C4-2B (cell line): ENCODE measurements around the gene DNAH17.

Source experiments
- H3K27ac ChIP-seq: fragments of 450-650 bp; 2 replicates; pipeline ENCODE4 v1.5.1; 2017
- ZFX ChIP-seq: fragments of 450-650 bp; IDR thresholded peaks from 2 replicates; pipeline ENCODE4 v1.6.1; 2017
- TF ChIP-seq, protein P1 (sequence below): fragments of 450-650 bp; conservative IDR thresholded peaks from 2 replicates; pipeline ENCODE4 v1.5.1; 2017; ENCODE audit warnings: mild to moderate bottlenecking

DNAH17 gene

DNA sequence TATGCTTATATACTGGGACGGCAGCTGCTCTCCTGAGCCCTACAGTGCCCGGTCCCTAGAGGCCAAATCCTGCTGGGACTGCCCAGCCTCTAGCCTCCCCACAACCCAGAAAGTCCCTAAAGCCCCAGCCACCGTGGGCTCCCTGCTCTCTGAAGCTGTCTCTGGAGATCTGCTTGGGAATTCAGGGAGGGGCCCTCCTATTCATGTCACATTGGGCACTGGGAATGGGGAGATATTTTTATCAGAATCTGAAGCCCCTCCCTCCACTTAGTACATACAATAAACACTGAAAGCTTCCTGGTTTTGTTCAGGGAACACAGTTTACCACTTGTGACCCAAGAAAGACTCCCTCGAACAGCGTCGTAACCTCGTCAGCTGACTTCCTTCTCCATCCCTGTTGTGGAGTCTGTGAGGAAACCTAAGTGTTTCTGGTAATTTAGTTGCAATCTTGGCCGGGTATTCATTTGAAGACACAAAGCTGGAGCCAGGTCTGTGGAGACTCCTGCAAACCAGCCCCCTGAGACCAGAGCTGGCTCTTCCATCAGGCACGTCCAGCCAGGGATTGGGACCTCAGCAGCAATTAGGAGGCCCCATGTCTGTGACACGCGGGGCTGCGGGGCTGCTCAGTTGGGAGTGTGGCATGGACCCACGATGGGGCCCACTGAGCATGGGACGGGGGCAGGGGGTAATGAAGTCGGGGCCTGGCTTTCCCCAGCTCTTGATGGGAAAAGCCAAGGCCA, 160.2 kb downstream of the DNAH17 start:
- H3K27ac ChIP-seq: no peak overlapping the region
- TF ChIP-seq, protein P1, sequence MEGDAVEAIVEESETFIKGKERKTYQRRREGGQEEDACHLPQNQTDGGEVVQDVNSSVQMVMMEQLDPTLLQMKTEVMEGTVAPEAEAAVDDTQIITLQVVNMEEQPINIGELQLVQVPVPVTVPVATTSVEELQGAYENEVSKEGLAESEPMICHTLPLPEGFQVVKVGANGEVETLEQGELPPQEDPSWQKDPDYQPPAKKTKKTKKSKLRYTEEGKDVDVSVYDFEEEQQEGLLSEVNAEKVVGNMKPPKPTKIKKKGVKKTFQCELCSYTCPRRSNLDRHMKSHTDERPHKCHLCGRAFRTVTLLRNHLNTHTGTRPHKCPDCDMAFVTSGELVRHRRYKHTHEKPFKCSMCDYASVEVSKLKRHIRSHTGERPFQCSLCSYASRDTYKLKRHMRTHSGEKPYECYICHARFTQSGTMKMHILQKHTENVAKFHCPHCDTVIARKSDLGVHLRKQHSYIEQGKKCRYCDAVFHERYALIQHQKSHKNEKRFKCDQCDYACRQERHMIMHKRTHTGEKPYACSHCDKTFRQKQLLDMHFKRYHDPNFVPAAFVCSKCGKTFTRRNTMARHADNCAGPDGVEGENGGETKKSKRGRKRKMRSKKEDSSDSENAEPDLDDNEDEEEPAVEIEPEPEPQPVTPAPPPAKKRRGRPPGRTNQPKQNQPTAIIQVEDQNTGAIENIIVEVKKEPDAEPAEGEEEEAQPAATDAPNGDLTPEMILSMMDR: no peak
- TF ChIP-seq ZFX: no peak

DNA sequence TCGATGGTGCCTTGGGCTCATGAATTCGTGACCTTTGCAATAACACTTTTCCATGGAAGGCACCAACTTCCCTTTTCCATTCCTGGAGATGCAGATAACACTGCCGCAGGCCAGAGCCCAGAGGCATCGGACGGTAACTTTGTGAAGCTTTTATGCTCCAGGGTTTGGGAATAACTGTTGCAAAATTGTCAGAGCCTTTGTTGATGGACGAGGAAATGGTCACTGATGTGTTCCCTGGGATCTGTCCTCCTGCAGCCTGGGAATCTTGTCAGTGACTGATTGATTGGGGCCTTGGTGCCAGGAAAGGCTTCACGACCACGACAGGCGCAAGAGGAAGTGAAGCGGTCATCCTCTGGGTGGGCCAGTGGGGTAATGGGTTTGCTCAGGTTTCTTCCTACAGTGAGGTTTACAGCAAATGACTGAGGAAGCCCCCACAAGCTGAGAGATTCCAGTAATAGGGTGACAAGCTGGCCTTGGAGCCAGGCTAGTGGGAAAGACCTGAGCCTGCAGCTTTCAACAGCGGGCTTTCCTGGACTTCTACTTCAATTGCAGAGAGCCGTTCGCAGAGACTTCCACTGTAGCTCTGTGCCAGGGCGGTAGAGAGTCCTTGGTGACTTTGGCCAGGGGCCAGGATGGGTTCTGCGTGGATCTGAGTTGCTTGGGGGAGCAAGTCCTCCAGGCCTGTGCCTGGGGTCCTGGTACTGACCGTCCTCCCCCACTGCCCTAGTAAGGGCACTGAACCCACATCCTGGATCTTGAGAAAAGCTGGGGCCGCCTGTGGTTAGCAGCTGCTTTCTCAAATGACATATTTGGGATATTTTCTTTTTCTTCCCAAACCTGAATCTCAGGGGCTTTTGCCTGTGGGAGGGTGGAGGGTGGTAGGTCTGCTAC, 161.1 kb downstream of the DNAH17 start:
- TF ChIP-seq, protein P1: no peak
- no peak for TF ChIP-seq ZFX
- no peak overlapping the region for H3K27ac ChIP-seq

DNA sequence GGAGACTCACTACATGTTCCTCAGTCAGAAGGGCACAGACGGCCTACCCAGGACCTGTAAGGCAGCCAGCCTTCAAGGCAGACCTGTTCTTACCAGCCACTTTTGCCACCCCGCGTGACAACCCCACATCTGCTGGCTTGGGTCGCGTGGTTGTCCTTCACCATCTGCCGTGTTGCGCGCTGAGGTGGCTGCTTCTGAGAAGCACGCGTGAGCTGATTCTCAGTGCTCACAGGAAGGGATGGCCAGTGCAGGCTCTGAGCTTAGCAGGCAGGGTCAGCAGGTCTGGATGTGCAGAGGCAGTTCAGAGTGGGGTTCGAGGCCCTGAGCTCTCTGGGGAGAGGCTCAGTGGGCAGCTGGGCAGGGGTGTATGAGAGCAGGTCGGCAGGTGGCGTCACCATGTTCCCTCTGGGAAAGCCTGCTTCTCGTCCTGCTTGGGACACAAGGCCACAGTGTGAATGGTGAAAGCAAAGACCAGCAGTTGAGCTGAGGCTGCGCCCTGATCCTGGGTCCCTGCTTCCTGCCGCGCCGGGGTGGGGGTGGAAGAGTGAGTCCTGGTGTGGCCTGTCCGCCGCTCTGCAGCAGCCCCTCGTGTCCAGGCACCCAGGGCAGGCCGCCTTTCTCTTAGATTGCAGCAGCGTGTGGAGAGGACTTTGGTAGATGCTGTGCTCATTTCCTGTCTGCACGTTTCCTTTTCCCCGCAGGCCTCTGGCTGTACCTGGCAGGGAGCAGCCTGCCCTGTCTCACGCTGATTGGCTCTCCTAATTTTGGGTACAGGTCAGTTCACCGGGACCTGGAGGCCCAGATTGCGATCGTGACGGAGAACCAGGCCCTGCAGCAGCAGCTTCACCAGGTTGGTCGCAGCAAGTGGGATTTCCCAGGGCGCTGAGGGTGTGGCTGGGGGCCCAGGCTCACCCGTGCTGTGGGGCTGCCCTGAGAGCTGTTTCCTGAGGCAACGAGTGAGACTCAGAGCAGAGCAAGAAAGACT, 162.7 kb downstream of the DNAH17 start:
- no peak overlapping the region for H3K27ac ChIP-seq
- TF ChIP-seq, protein P1: no peak

DNA sequence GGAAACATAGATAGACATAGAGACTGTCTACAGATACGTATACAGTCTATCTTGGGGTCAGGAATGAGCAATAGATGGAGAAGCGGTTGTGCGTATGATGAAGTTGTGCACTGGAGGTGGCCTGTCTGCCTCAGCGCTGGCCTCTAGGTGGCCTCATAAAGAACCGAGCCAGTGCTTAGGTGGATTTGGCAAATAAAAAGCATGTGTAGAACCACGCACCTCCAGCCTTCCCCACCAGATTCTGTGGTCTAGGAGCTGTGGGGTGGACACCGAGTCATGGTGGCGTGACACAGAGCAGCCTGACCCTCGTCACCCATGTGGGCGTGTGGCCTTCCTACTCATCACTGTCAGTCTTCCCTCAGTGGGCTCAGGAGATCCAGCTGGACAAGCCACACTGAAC, 164.8 kb downstream of the DNAH17 start:
- no peak overlapping the region for H3K27ac ChIP-seq
- TF ChIP-seq, protein P1: no peak; the same call in 1 of the 2 replicates
- no peak for TF ChIP-seq ZFX

DNA sequence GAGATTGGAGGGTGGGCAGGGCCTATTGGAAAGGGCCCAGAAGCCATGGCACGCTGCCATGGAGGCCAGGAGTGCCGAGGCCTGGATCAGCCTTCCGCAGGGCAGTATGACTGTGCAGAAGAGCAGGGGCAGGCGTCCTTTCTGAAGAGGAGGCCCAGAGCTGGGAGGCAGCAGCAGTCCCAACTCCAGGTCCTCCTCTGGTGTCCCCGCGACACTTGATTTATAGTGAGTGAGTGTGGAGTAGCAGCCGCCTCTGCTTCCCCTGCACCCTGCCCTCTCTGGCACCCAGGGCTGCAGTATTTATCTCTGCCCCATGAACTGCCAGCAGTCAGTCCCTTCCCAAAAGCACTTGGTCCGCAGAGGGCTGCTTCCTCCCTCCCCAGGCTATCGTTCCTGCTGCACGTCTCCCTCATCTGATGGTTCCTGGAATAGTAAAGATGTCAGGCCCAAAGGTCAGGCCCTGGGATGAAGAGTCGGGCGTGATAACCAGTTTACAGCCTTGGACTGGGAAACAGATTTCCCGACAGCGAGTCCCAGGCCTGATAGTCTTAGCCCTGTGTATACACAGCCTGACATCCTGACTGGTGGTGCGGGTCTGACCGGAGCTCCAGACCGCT, 165.8 kb downstream of the DNAH17 start:
- TF ChIP-seq, protein P1: no peak
- TF ChIP-seq ZFX: no peak

DNA sequence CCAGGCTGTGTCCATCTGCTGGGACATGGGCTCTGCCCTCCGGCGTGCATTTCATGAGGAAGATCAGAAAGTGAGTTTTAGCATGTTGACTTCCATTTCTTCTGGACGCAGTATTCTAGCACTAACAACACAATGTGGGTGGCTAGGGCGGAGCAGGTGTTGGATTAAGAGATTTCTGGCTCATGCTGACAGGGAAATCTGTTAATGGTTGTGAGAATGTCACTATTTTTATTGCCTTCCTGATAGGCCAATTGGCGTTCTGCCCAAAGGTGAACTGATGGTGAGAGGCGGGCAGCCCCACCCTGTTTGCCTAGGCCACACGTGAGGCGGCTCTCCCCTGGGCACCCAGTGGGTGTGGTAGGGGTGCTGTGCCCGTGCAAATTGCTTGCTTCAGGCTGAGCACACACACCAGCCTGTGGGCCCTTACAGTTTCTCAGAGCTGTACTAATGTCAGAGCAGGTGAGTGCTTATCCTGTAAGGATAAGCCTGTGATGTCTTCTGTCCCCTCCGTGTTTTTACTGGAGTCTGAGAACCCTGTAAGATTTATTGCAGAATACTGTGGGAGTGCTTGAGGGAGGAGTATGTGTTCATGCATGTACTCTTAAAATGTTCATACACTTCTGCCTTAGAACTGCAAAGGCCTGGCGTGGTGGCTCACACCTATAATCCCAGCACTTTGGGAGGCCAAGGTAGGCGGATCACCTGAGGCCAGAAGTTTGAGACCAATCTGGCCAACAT, 167.8 kb downstream of the DNAH17 start:
- no peak overlapping the region for H3K27ac ChIP-seq
- no peak for TF ChIP-seq ZFX
- TF ChIP-seq, protein P1: no peak

More for the DNA sequence above, 165.8 kb downstream of the DNAH17 start:
- no peak overlapping the region for H3K27ac ChIP-seq
